Measurements from ENCODE around the gene TNPO3. TPM values are rescaled to one million over a fixed set of nuclear protein-coding genes. Genes with fewer than 3 reads are reported as not detected.
A peak's percentile ranks its signal among the peaks of the same experiment; 100 is the strongest.

The TNPO3 gene
- total RNA-seq, 2 experiments from 2014 or later = 55.1 to 71.7 TPM

GRCh38 chr7:128920913-128921582, 133.9 kb downstream of the TNPO3 start:
- DNase-seq (ENCODE audit: low spot score) = no peak
- Histone ChIP-seq H4K20me1 (ENCODE audit: insufficient read depth, low read length) (no peaks in the 10 kb centered on the region), H3K27ac (ENCODE audit: low read depth, low read length, poor library complexity, severe bottlenecking) (no peak overlapping the region), H3K36me3 (ENCODE audit: insufficient read depth, low read length) (no peaks in the 10 kb centered on the region), H3K79me2 (ENCODE audit: insufficient read depth, low read depth, low read length) (no peaks in the 10 kb centered on the region), H3K4me2 (ENCODE audit: low read length) (no peak overlapping the region), H3K4me3 (ENCODE audit: low read depth, low read length, poor library complexity, severe bottlenecking) (no peak overlapping the region), H3K4me1 (ENCODE audit: insufficient read depth, low read length, poor library complexity, severe bottlenecking) (peaks cover 11% of the 10 kb centered on the region), H3K9me2 (ENCODE audit: insufficient read depth, low read length) (no peaks in the 10 kb centered on the region), H2AFZ (ENCODE audit: low read length) (no peak overlapping the region), H3K9me3 (ENCODE audit: low read length) (no peaks in the 10 kb centered on the region)
- BruUV-seq (replicated peaks) = no TSS peak
- ChIA-PET POLR2A (no interaction called here), CTCF (ENCODE audit: unreplicated experiment) (no interaction called here)
- intact Hi-C loops (cut with micrococcal nuclease; ENCODE audit: unreplicated experiment) = no loop called here
- TF ChIP-seq EZH2phosphoT487 (IDR thresholded peaks at IDR 0.05; ENCODE audit: borderline replicate concordance, low read depth, low read length) = no peak
- no peak for TF ChIP-seq CTCF (conservative IDR thresholded peaks at IDR 0.05; ENCODE audit: low read length)

GRCh38 chr7:128919881-128920799, 134.8 kb downstream of the TNPO3 start:
- H3K27ac ChIP-seq (ENCODE audit: low read depth, low read length, poor library complexity, severe bottlenecking) = no peak overlapping the region
- BruUV-seq (replicated peaks) = no TSS peak
- peak overlapping the region; percentile 42 for H3K4me2 ChIP-seq (ENCODE audit: low read length)
- no peaks in the 10 kb centered on the region for H4K20me1 ChIP-seq (ENCODE audit: insufficient read depth, low read length)
- no peak overlapping the region for H2AFZ ChIP-seq (ENCODE audit: low read length)
- H3K9me2 ChIP-seq (ENCODE audit: insufficient read depth, low read length) = no peaks in the 10 kb centered on the region
- intact Hi-C loops (cut with micrococcal nuclease; ENCODE audit: unreplicated experiment) = no loop called here
- DNase-seq (ENCODE audit: low spot score) = no peak
- H3K9me3 ChIP-seq (ENCODE audit: low read length) = no peaks in the 10 kb centered on the region
- TF ChIP-seq CTCF (conservative IDR thresholded peaks at IDR 0.05; ENCODE audit: low read length) (no peak; the same call in 1 of the 2 replicates), EZH2phosphoT487 (IDR thresholded peaks at IDR 0.05; ENCODE audit: borderline replicate concordance, low read depth, low read length) (no peak)
- CTCF ChIA-PET (ENCODE audit: unreplicated experiment) = no interaction called here
- H3K79me2 ChIP-seq (ENCODE audit: insufficient read depth, low read depth, low read length) = no peaks in the 10 kb centered on the region
- no peak overlapping the region for H3K4me3 ChIP-seq (ENCODE audit: low read depth, low read length, poor library complexity, severe bottlenecking)
- POLR2A ChIA-PET = interaction anchor here (1.3 kb wide), 1 partner anchor 14 kb away, joined by 6 read pairs; no protein-coding TSS in a partner anchor
- H3K4me1 ChIP-seq (ENCODE audit: insufficient read depth, low read length, poor library complexity, severe bottlenecking) = peaks cover 11% of the 10 kb centered on the region
- no peaks in the 10 kb centered on the region for H3K36me3 ChIP-seq (ENCODE audit: insufficient read depth, low read length)
